K562 (cell line): ENCODE measurements around the gene DYRK1A. TPM values are rescaled to one million over a fixed set of nuclear protein-coding genes. Genes with fewer than 3 reads are reported as not detected.

Source experiments
- AFF1 ChIP-seq, 2 experiments: fragments of 450-650 bp; IDR thresholded peaks; 2 replicates each; pipeline ENCODE4 v1.6.1; 2018; ENCODE audit warnings: mild to moderate bottlenecking in 2 of 2, low read depth in 1 of 2; ENCODE audit not compliant: partially characterized antibody in 2 of 2
- ILK ChIP-seq: fragments of 450-650 bp; IDR thresholded peaks from 2 replicates; pipeline ENCODE4 v1.6.1; 2016; ENCODE audit warnings: missing genetic modification characterization, low read depth, mild to moderate bottlenecking, missing compliant biosample characterization, moderate library complexity, borderline replicate concordance
- KAT8 ChIP-seq: fragments of 450-650 bp; IDR thresholded peaks from 2 replicates; pipeline ENCODE4 v1.6.1; 2016; ENCODE audit warnings: low read depth, mild to moderate bottlenecking
- MTA2 ChIP-seq: fragments of 450-650 bp; IDR thresholded peaks from 2 replicates; pipeline ENCODE4 v1.6.1; 2016; ENCODE audit warnings: low read depth
- NCOR1 ChIP-seq: fragments of 450-650 bp; IDR thresholded peaks from 2 replicates; pipeline ENCODE4 v1.6.1; 2016; ENCODE audit warnings: mild to moderate bottlenecking, moderate library complexity
- NRF1 ChIP-seq, 2 experiments: fragments of 450-650 bp; IDR thresholded peaks in 1 of 2; conservative IDR thresholded peaks in 1 of 2; 2 replicates each; pipeline ENCODE4 v1.6.1; 2014; ENCODE audit warnings: mild to moderate bottlenecking in 2 of 2
- RERE ChIP-seq: sonication (generic); formaldehyde crosslinking; IDR thresholded peaks from 2 replicates; pipeline ENCODE4 v1.8.0; 2023; ENCODE audit warnings: missing genetic modification reagents, mild to moderate bottlenecking, borderline replicate concordance
- RNF219 ChIP-seq: fragments of 250-450 bp; sonication (Bioruptor Pico); IDR thresholded peaks from 2 replicates; pipeline ENCODE4 v1.5.0; 2022; ENCODE audit warnings: mild to moderate bottlenecking
- RUNX1 ChIP-seq: sonication (generic); IDR thresholded peaks from 2 replicates; pipeline ENCODE4 v1.6.1; 2016; ENCODE audit warnings: antibody characterized with exemption, low read depth
- STAT5B ChIP-seq: fragments of 250-450 bp; sonication (Bioruptor Pico); IDR thresholded peaks from 2 replicates; pipeline ENCODE4 v1.8.0; 2021; ENCODE audit warnings: mild to moderate bottlenecking, inconsistent platforms
- ZBTB8A ChIP-seq: fragments of 450-650 bp; IDR thresholded peaks from 2 replicates; pipeline ENCODE4 v1.6.1; 2018; ENCODE audit warnings: mild to moderate bottlenecking, moderate library complexity; ENCODE audit not compliant: partially characterized antibody
- ZC3H8 ChIP-seq: fragments of 450-650 bp; IDR thresholded peaks from 2 replicates; pipeline ENCODE4 v1.6.1; 2017
- ZNF282 ChIP-seq: sonication (generic); formaldehyde crosslinking; IDR thresholded peaks from 2 replicates; pipeline ENCODE4 v1.8.1; 2023; ENCODE audit warnings: missing genetic modification reagents
- ZNF408 ChIP-seq: fragments of 250-450 bp; sonication (Bioruptor Pico); IDR thresholded peaks from 2 replicates; pipeline ENCODE4 v1.4.0; 2020; ENCODE audit warnings: low read depth, mild to moderate bottlenecking, moderate library complexity
- ZNF764 ChIP-seq: fragments of 250-450 bp; sonication (Bioruptor Pico); IDR thresholded peaks from 2 replicates; pipeline ENCODE4 v1.4.0; 2020; ENCODE audit warnings: low read depth, mild to moderate bottlenecking, moderate library complexity
- polyA plus RNA-seq, 8 experiments: library from polyadenylated mRNA; depleted of rRNA in 4 of 8; stranded (reverse) in 5 of 8; unstranded in 3 of 8; fragments of >200 nt; fragmentation: Nextera tagmentation in 2 of 8; fragmentation: Illumina TruSeq in 1 of 8; extraction: Ambion mirVana in 2 of 8; extraction: Trizol in 1 of 8; gene quantifications; 2 replicates each; pipeline versions ENCODE4 v1.2.1 to v1.2.3, GENCODE V29; 2011 to 2014; ENCODE audit warnings: inconsistent platforms in 1 of 8, missing spikeins in 1 of 8
- total RNA-seq, 7 experiments: library from RNA; depleted of rRNA in 6 of 7; stranded (reverse); fragments of >200 nt in 6 of 7; fragmentation: Illumina TruSeq in 2 of 7; extraction: Trizol in 2 of 7; gene quantifications; 2 replicates each; pipeline versions ENCODE4 v1.2.1 to v1.2.3, GENCODE V29; 2011 to 2021; ENCODE audit warnings: low replicate concordance in 1 of 7

Gene DYRK1A
- total and polyA plus RNA-seq, 9 of the 15 experiments (the other 6 are each of a cell fraction or from before 2014, with no cell fraction given) = 3.7 to 64.8 (median 42.3) TPM

- TF ChIP-seq RERE (no peak), ZNF282 (CRISPR knock-in tag) (peak; percentile 85; the same call in 1 of the 2 replicates), RNF219 (CRISPR knock-in tag) (no peak), STAT5B (CRISPR knock-in tag) (no peak), AFF1 (IDR thresholded peaks at IDR 0.05; ENCODE audit: low read depth in 1 of 2, partially characterized antibody in 2 of 2) (peak in 1 of 2 experiments; percentile 81), MTA2 (no peak; the same call in 1 of the 2 replicates), RUNX1 (no peak), NRF1 (conservative IDR thresholded peaks at IDR 0.05 in 1 of 2, IDR thresholded peaks at IDR 0.05 in 1 of 2) (peak; percentile 54 to 57), ZBTB8A (no peak), ILK (tag) (no peak), KAT8 (no peak), ZC3H8 (no peak), ZNF408 (CRISPR knock-in tag) (no peak), ZNF764 (CRISPR knock-in tag) (no peak), NCOR1 (no peak)
Measured at GRCh38 chr21:37365517-37366481, 774 bp upstream of the DYRK1A start (continued).
